ENCODE data around the gene PPP1R36.
"Not testable (repeated sequence)": the region's sequence is repeated elsewhere in the genome, so short reads cannot be mapped to it uniquely, and the experiment has no call there.

Gene PPP1R36

GRCh38 chr14:64604881-64605280 is 55.1 kb downstream of the PPP1R36 start:
- no peaks in the 10 kb centered on the region for H3K9me3 Mint-ChIP-seq
- H3K4me3 Mint-ChIP-seq = no peak overlapping the region
- no peaks in the 10 kb centered on the region for H3K4me1 Mint-ChIP-seq (ENCODE audit: low read depth)
- H3K27ac Mint-ChIP-seq = no peak overlapping the region
- no peaks in the 10 kb centered on the region for H3K36me3 Mint-ChIP-seq (ENCODE audit: low read depth)
- H3K27me3 Mint-ChIP-seq (ENCODE audit: low read depth) = peaks cover 24% of the 10 kb centered on the region

GRCh38 chr14:64605926-64606685 is 56.3 kb downstream of the PPP1R36 start:
- Mint-ChIP-seq H3K36me3 (ENCODE audit: low read depth) (no peaks in the 10 kb centered on the region), H3K4me3 (no peak overlapping the region), H3K27ac (no peak overlapping the region), H3K4me1 (ENCODE audit: low read depth) (no peaks in the 10 kb centered on the region), H3K9me3 (no peaks in the 10 kb centered on the region), H3K27me3 (ENCODE audit: low read depth) (peaks cover 21% of the 10 kb centered on the region)

GRCh38 chr14:64610049-64610746 is 60.4 kb downstream of the PPP1R36 start:
- H3K9me3 Mint-ChIP-seq = no peaks in the 10 kb centered on the region
- H3K4me1 Mint-ChIP-seq (ENCODE audit: low read depth) = no peaks in the 10 kb centered on the region
- no peak overlapping the region for H3K4me3 Mint-ChIP-seq
- H3K36me3 Mint-ChIP-seq (ENCODE audit: low read depth) = no peaks in the 10 kb centered on the region
- H3K27ac Mint-ChIP-seq = no peak overlapping the region
- peaks cover 25% of the 10 kb centered on the region for H3K27me3 Mint-ChIP-seq (ENCODE audit: low read depth)

- no peaks in the 10 kb centered on the region for H3K4me1 Mint-ChIP-seq (ENCODE audit: low read depth)
- H3K27ac Mint-ChIP-seq = no peak overlapping the region
- H3K4me3 Mint-ChIP-seq = no peak overlapping the region
- H3K9me3 Mint-ChIP-seq = no peaks in the 10 kb centered on the region
- H3K36me3 Mint-ChIP-seq (ENCODE audit: low read depth) = no peaks in the 10 kb centered on the region
- peaks cover 17% of the 10 kb centered on the region for H3K27me3 Mint-ChIP-seq (ENCODE audit: low read depth)
Observed at GRCh38 chr14:64611358-64612020, 61.7 kb downstream of the PPP1R36 start.

GRCh38 chr14:64612021-64612380 is 62.2 kb downstream of the PPP1R36 start:
- Mint-ChIP-seq H3K27me3 (ENCODE audit: low read depth) (peaks cover 20% of the 10 kb centered on the region), H3K36me3 (ENCODE audit: low read depth) (no peaks in the 10 kb centered on the region), H3K4me1 (ENCODE audit: low read depth) (no peaks in the 10 kb centered on the region), H3K27ac (no peak overlapping the region), H3K4me3 (no peak overlapping the region), H3K9me3 (no peaks in the 10 kb centered on the region)

- no peak overlapping the region for H3K27ac Mint-ChIP-seq
- peaks cover 22% of the 10 kb centered on the region for H3K27me3 Mint-ChIP-seq (ENCODE audit: low read depth)
Observed at GRCh38 chr14:64612971-64613666, 63.4 kb downstream of the PPP1R36 start.

GRCh38 chr14:64614166-64614565 is 64.4 kb downstream of the PPP1R36 start:
- Mint-ChIP-seq H3K27ac (no peak overlapping the region), H3K27me3 (ENCODE audit: low read depth) (peaks cover 25% of the 10 kb centered on the region), H3K4me3 (no peak overlapping the region), H3K36me3 (ENCODE audit: low read depth) (no peaks in the 10 kb centered on the region), H3K4me1 (ENCODE audit: low read depth) (no peaks in the 10 kb centered on the region), H3K9me3 (no peaks in the 10 kb centered on the region)

More at GRCh38 chr14:64612971-64613666, 63.4 kb downstream of the PPP1R36 start:
- H3K4me1 Mint-ChIP-seq (ENCODE audit: low read depth) = no peaks in the 10 kb centered on the region
- no peaks in the 10 kb centered on the region for H3K36me3 Mint-ChIP-seq (ENCODE audit: low read depth)
- no peaks in the 10 kb centered on the region for H3K9me3 Mint-ChIP-seq
- no peak overlapping the region for H3K4me3 Mint-ChIP-seq

GRCh38 chr14:64614805-64615391 is 65.1 kb downstream of the PPP1R36 start:
- no peaks in the 10 kb centered on the region for H3K9me3 Mint-ChIP-seq
- H3K4me1 Mint-ChIP-seq (ENCODE audit: low read depth) = no peaks in the 10 kb centered on the region
- H3K27me3 Mint-ChIP-seq (ENCODE audit: low read depth) = peaks cover 20% of the 10 kb centered on the region
- no peak overlapping the region for H3K4me3 Mint-ChIP-seq
- no peak overlapping the region for H3K27ac Mint-ChIP-seq
- H3K36me3 Mint-ChIP-seq (ENCODE audit: low read depth) = no peaks in the 10 kb centered on the region

GRCh38 chr14:64617872-64618408 is 68.2 kb downstream of the PPP1R36 start:
- not testable (repeated sequence) for H3K4me3 Mint-ChIP-seq; H3K4me1 Mint-ChIP-seq (ENCODE audit: low read depth); H3K27ac Mint-ChIP-seq; H3K9me3 Mint-ChIP-seq; H3K36me3 Mint-ChIP-seq (ENCODE audit: low read depth)
- peaks cover 24% of the 10 kb centered on the region for H3K27me3 Mint-ChIP-seq (ENCODE audit: low read depth)

- H3K27me3 Mint-ChIP-seq (ENCODE audit: low read depth) = peaks cover 29% of the 10 kb centered on the region
- no peaks in the 10 kb centered on the region for H3K9me3 Mint-ChIP-seq
- no peak overlapping the region for H3K27ac Mint-ChIP-seq
- H3K36me3 Mint-ChIP-seq (ENCODE audit: low read depth) = no peaks in the 10 kb centered on the region
- H3K4me3 Mint-ChIP-seq = no peak overlapping the region
- peaks cover 4% of the 10 kb centered on the region for H3K4me1 Mint-ChIP-seq (ENCODE audit: low read depth)
Observed at GRCh38 chr14:64620910-64621309, 71.1 kb downstream of the PPP1R36 start.

GRCh38 chr14:64623554-64624165 is 73.9 kb downstream of the PPP1R36 start:
- H3K4me3 Mint-ChIP-seq = no peak overlapping the region
- no peaks in the 10 kb centered on the region for H3K36me3 Mint-ChIP-seq (ENCODE audit: low read depth)
- H3K4me1 Mint-ChIP-seq (ENCODE audit: low read depth) = peaks cover 4% of the 10 kb centered on the region
- peaks cover 27% of the 10 kb centered on the region for H3K27me3 Mint-ChIP-seq (ENCODE audit: low read depth)
- H3K27ac Mint-ChIP-seq = no peak overlapping the region
- no peaks in the 10 kb centered on the region for H3K9me3 Mint-ChIP-seq

- Mint-ChIP-seq H3K4me1 (ENCODE audit: low read depth) (peaks cover 4% of the 10 kb centered on the region), H3K9me3 (no peaks in the 10 kb centered on the region), H3K36me3 (ENCODE audit: low read depth) (no peaks in the 10 kb centered on the region), H3K27me3 (ENCODE audit: low read depth) (peaks cover 33% of the 10 kb centered on the region), H3K27ac (no peak overlapping the region), H3K4me3 (no peak overlapping the region)
Observed at GRCh38 chr14:64625386-64626232, 75.8 kb downstream of the PPP1R36 start.

- H3K36me3 Mint-ChIP-seq (ENCODE audit: low read depth) = no peaks in the 10 kb centered on the region
- H3K4me1 Mint-ChIP-seq (ENCODE audit: low read depth) = no peaks in the 10 kb centered on the region
- peaks cover 19% of the 10 kb centered on the region for H3K27me3 Mint-ChIP-seq (ENCODE audit: low read depth)
- no peak overlapping the region for H3K27ac Mint-ChIP-seq
- H3K4me3 Mint-ChIP-seq = no peak overlapping the region
- no peaks in the 10 kb centered on the region for H3K9me3 Mint-ChIP-seq
Observed at GRCh38 chr14:64628940-64629408, 79.2 kb downstream of the PPP1R36 start.
